Stimulated activated naive CD8-positive, alpha-beta T cell treated with anti-CD3 and anti-CD28 coated beads, Interleukin-15, amount 100 ng/mL, for 72 hours (primary cell): ENCODE measurements around the gene PTPRT.

Experiments
- ATAC-seq: fragments of 150-1000 bp; cut with Tn5 transposase; 2 replicates; pipeline ENCODE4 v1.10.0; 2021; ENCODE audit warnings: mild to moderate bottlenecking, moderate library complexity
- DNase-seq, 2 donors: peaks; one replicate each; pipeline ENCODE4 v3.0.0; 2021 to 2022
- H3K27ac Mint-ChIP-seq, 2 donors: one replicate each; pipeline ENCODE4 v1.8.0; 2022; ENCODE audit warnings: mild to moderate bottlenecking in 2 of 2, mixed read lengths in 2 of 2, moderate library complexity in 2 of 2
- H3K27me3 Mint-ChIP-seq: one replicate; pipeline ENCODE4 v1.8.0; 2022; ENCODE audit warnings: mixed read lengths
- H3K4me1 Mint-ChIP-seq: one replicate; pipeline ENCODE4 v1.8.0; 2022; ENCODE audit warnings: mild to moderate bottlenecking, mixed read lengths
- H3K4me3 Mint-ChIP-seq, 2 donors: one replicate each; pipeline ENCODE4 v1.8.0; 2022; ENCODE audit warnings: mild to moderate bottlenecking in 2 of 2, mixed read lengths in 2 of 2, moderate library complexity in 1 of 2
- H3K9me3 Mint-ChIP-seq, 2 donors: one replicate each; pipeline ENCODE4 v1.8.0; 2022; ENCODE audit warnings: mixed read lengths in 2 of 2

Gene PTPRT

DNA sequence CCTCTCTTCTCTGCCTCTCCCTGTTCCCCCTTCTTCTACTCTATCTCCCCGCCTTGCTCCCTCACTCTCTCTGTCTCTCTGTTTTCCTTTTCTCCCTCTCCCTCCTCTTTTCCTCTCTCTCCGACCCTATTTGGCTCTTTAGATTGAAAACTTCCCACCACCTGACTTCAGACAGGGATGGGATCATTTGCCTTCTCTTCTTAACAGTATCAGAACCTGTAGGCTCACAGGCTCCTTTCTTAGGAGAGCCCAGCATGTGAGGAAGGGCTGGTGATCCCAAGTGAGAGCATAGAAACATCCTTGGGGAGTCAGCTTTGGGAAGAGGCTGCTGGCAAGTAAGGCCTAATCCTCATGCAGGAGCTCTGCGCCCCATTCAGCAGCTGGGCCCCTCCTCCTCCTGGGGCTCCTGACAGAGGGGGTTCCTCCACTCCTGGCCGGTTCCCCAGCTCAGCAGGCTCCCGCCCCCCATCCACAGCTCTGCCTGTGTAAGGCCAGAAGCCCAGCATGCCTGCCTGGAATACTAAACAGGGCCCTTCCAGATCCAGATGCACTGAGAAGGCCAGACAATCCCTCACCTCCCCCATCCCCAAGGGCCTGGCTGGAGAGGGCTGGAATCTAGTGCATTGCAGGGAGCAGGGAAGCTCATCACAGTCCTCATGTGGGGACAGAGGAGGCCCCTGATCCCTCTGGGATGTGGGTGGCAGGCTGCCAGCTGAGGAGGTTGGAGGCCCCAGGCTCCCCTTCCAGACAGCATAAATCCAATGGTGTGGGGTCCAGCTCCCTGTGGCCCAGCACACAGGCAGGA, 93.4 kb downstream of the PTPRT start:
- ATAC-seq: no peak
- Mint-ChIP-seq H3K4me1 (no peaks in the 10 kb centered on the region), H3K27me3 (peaks cover 17% of the 10 kb centered on the region), H3K9me3 (peaks cover 10 to 15% of the 10 kb centered on the region in 2 donors), H3K4me3 (no peak overlapping the region), H3K27ac (no peak overlapping the region)
- DNase-seq: no peak

DNA sequence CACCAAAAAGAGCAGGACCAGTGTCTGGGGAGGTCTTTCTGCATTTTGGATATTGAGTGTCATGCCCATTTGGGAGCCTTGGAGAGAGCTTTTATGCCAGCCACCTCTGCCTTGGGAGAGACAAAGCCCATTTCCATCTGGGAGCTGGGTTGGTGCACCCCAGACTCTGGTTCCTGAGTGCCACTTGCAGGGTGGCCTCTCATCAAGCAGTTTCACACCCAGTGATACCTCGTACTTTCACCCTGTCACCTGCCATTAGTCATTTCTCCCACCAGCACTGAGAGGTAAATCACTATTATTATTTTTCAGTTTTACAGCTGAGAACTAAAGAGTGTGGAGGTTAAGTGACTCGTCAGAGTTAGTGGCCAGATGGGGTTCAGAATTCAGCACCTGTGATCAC, 94.7 kb downstream of the PTPRT start:
- DNase-seq (no peak), ATAC-seq (no peak)
- peaks cover 10 to 15% of the 10 kb centered on the region in 2 donors for H3K9me3 Mint-ChIP-seq
- no peaks in the 10 kb centered on the region for H3K4me1 Mint-ChIP-seq
- peaks cover 17% of the 10 kb centered on the region for H3K27me3 Mint-ChIP-seq
- H3K27ac Mint-ChIP-seq: no peak overlapping the region
- no peak overlapping the region for H3K4me3 Mint-ChIP-seq

DNA sequence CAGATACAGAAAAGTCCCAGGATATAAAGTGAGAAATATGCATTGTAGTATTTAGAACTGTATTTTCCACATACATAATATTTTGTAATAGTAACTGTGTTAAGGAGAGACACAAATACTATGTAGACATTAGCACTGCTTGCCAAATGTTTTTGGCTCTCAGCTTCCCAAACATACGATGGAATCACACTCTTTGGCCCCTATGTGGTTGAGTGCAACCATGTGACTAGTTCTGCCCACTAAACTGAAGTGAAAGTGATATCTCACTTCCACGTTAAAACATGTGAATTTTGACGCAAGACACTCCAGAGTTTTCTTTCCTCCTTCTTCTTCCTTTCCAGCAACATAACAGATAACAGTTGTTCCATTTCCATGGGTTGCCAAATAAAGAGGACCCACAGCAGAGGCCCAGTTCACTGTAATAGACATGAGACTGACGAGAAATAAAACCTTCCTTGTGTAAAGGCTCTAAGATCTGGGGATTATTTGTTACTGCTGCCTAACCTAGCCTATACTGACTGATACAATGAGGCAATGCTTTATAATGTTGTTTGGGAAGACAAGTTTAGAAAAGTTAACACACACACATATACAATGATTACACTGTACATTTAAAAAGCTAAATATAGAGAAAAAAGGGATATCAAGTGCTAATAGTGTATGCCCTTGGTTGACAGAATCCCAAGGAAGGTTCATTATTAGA, 97.2 kb downstream of the PTPRT start:
- Mint-ChIP-seq H3K4me3 (no peak overlapping the region), H3K4me1 (no peaks in the 10 kb centered on the region), H3K27ac (no peak overlapping the region), H3K9me3 (peaks cover 10 to 15% of the 10 kb centered on the region in 2 donors), H3K27me3 (peaks cover 8% of the 10 kb centered on the region)
- ATAC-seq: no peak
- DNase-seq: no peak

DNA sequence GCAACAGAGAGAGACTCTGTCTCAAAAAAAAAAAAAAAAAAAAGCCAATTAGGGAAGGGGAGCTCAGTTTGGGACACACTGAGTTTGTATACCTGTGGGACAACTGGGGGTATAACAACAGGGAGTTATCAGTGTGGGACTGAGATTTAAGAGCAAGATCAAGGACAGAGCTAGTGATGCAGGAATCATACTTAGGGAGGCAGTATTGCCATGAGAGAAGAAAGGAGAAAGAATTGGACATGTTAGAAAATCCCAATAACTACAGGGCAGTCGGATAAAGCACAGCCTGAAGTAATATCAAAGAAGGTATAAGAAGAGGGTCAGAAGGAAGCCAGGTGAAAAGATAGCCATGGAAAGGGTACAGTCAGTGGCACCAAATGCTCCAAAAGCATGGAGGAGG, 121.2 kb downstream of the PTPRT start:
- Mint-ChIP-seq H3K27me3 (no peaks in the 10 kb centered on the region), H3K4me1 (no peaks in the 10 kb centered on the region), H3K4me3 (no peak overlapping the region), H3K27ac (no peak overlapping the region), H3K9me3 (peaks cover 4 to 18% of the 10 kb centered on the region in 2 donors)
- DNase-seq: no peak
- no peak for ATAC-seq

DNA sequence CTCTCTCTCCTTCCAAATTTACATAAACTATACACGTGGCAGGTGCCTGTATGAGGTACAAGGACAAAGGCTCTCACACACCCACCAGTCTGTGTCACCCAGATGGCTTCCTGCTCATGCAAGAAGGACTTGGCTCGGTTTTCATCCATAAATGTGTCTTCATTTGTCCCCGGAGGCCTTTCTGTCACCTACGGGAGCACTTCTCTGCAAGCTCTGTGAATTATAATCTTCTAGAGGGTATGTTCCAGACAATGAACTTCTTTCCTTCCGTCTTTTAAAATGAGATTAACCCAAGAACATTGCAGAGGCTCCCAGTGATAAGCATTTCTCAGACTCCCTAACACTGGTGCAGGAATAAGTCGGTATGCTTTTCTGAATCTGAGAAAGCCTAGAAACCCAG, 123.6 kb downstream of the PTPRT start:
- Mint-ChIP-seq H3K4me3 (no peak overlapping the region), H3K9me3 (peaks cover 4 to 18% of the 10 kb centered on the region in 2 donors), H3K27me3 (no peaks in the 10 kb centered on the region), H3K4me1 (no peaks in the 10 kb centered on the region), H3K27ac (no peak overlapping the region)
- no peak for DNase-seq
- no peak for ATAC-seq

DNA sequence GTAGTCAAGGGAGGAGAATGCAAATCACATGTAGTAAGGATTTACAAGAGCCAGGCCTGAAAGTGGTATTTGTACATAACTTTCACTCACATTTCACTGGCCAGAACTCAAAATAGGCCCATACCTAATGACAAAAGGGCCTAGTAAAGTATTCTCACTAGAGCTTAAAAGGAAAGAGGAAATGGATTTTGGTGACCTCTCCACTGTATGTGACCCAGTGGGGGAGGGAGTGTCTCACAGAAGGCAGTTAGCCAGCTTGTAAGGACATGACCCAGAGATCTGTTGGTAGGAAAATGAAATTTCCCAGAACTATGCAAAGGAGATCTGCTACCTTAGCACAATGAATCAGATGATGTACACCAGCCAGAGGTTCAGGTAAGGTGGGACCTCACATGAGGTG, 124.4 kb downstream of the PTPRT start:
- Mint-ChIP-seq H3K27ac (no peak overlapping the region), H3K4me1 (no peaks in the 10 kb centered on the region), H3K9me3 (peaks cover 4 to 18% of the 10 kb centered on the region in 2 donors), H3K4me3 (no peak overlapping the region), H3K27me3 (no peaks in the 10 kb centered on the region)
- DNase-seq: no peak
- ATAC-seq: no peak

DNA sequence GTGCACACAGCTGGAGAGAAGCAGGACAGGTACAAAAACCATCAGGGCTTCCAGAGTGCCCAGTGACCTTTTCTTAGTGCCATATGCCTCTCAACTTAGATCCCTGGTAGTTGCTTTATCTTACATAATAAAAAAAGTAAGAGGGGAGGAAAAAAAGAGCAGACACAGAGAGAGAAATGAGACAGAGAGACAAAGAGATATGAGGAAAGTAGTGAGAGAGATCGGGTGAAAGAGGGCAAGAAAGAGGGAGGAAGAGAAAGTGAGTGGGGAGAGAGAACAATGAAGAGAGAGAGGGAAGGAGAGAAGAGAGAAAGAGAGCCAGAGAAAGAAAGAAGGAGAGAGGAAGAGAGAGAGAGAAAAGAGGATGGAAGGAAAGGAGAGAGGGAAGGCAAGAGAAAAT, 131.6 kb downstream of the PTPRT start:
- Mint-ChIP-seq H3K9me3 (peaks cover 5 to 10% of the 10 kb centered on the region in 2 donors), H3K4me1 (no peaks in the 10 kb centered on the region), H3K4me3 (no peak overlapping the region), H3K27ac (peak overlapping the region in 1 of 2 donors; percentile 38), H3K27me3 (peaks cover 5% of the 10 kb centered on the region)
- DNase-seq (no peak), ATAC-seq (no peak)

DNA sequence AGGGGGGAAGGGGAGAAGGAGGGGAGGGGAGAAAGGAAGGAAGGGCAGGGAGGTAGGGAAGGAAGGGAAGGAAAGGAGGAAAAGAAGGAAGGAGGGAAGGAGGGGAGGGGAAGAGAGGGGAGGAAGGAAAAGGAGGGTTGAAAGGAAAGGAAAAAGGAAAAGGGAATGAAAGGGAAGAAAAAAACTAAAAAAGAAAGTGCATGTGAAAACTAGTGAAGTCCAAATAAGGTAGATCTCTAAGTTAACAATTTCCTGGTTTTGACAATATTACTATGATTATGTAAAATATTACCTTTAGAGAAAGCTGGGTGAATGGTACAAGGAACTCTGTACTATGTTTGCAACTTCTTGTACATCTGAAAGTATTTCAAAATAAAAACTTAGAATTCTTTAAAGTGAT, 132.4 kb downstream of the PTPRT start:
- no peak overlapping the region for H3K27ac Mint-ChIP-seq
- ATAC-seq (no peak), DNase-seq (no peak)
- peaks cover 12 to 14% of the 10 kb centered on the region in 2 donors for H3K9me3 Mint-ChIP-seq
- H3K27me3 Mint-ChIP-seq: peaks cover 10% of the 10 kb centered on the region
- H3K4me3 Mint-ChIP-seq: no peak overlapping the region
- H3K4me1 Mint-ChIP-seq: no peaks in the 10 kb centered on the region

DNA sequence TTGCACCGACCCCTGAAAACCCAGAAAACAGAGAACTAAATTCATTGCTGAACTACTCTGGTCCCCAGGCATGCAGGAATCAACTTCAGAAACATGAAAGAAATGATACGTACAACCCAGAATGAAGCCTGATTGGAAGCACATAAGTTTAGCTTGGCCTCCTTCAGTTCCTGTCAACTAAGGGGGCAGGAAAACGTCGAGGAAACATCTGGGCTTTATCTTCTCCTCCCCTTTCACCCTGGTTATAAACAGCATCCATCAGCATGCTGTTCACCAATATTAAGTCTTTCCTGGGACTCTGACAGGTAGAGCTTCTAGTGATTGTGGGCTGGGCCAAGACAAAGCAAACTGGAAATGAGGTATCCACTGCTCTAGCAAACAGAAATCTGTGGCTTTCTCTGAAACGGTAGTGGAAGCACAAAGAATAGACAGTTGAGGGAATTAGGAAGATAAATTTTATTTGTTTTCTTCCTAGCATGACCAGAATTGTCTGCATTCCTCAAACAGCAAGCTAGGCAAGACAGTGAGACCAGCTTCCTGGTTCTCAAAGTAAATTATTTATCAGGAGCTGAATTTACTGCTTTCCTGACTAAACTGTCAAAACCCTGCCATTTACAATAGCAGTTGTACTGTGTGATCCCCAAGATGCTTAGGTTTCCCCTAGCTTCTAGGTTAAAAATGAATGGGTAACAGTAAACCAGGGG, 134.4 kb downstream of the PTPRT start:
- no peak for DNase-seq
- Mint-ChIP-seq H3K4me3 (no peak overlapping the region), H3K27ac (no peak overlapping the region), H3K9me3 (peaks cover 12 to 14% of the 10 kb centered on the region in 2 donors), H3K4me1 (no peaks in the 10 kb centered on the region), H3K27me3 (peaks cover 10% of the 10 kb centered on the region)
- ATAC-seq: no peak

DNA sequence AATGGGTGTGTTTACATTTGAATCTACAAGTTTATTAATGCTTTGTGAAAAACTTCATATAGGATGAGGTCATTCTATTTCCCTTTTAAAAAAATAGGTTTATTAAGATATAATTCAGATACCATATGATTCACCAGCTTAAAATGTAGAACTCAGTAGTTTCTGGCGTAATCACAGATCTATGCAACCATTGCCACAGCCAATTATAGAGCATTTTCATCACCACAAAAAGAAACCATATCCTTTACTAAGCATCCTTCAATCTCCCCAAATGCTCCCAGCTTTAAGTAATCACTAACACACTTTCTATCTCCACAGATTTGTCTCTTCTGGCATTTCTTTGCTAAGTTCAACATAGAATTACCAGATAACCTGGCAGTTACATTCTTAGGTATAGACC, 137.2 kb downstream of the PTPRT start:
- Mint-ChIP-seq H3K4me1 (no peaks in the 10 kb centered on the region), H3K27me3 (peaks cover 18% of the 10 kb centered on the region), H3K27ac (no peak overlapping the region), H3K4me3 (no peak overlapping the region), H3K9me3 (peaks cover 10 to 20% of the 10 kb centered on the region in 2 donors)
- no peak for ATAC-seq
- DNase-seq: no peak

DNA sequence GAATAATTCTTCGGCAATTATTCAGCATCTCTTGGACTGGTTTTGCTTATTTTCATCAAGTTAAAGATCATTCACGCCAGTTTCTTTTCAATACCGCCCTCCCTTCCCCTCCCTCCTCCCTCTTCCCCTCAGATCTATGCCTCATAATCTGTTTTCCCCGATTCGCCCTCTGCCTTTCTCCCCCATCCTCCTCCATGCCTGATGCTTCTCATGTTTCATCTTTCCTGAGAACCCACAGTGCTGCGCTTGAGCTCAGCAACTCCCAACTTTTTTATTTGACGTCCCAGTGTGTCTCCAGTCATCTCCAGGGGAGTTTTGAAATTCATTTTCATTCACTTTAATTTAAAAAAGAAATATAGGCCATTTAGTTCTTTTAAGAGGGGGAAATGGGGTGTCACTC, 142.7 kb downstream of the PTPRT start:
- Mint-ChIP-seq H3K27me3 (peaks cover 8% of the 10 kb centered on the region), H3K4me1 (no peaks in the 10 kb centered on the region), H3K4me3 (no peak overlapping the region), H3K27ac (no peak overlapping the region), H3K9me3 (peaks cover 7 to 15% of the 10 kb centered on the region in 2 donors)
- ATAC-seq (no peak), DNase-seq (no peak)

DNA sequence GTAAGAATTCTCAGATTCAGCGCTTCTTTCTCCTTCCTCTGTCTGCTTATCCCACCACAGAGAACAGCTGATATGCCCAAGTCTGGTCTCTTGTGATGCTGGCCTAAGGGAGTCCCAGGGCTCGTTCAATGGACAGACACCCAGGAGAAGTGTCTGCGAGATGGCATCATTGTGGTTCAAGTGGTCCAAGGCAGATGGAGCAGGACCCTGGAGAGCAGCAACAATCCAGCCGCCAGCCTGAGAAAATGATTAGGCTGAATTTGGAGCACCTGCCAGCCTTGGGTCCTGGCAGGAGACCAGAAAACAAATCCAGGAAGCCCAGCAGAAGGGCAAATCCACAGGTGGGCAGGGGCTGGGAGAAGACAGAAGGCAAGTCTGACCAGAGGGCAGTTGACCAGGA, 145.8 kb downstream of the PTPRT start:
- DNase-seq: no peak
- no peak for ATAC-seq
- H3K4me3 Mint-ChIP-seq: no peak overlapping the region
- peaks cover 7 to 15% of the 10 kb centered on the region in 2 donors for H3K9me3 Mint-ChIP-seq
- H3K27ac Mint-ChIP-seq: no peak overlapping the region
- H3K4me1 Mint-ChIP-seq: no peaks in the 10 kb centered on the region
- peaks cover 8% of the 10 kb centered on the region for H3K27me3 Mint-ChIP-seq

DNA sequence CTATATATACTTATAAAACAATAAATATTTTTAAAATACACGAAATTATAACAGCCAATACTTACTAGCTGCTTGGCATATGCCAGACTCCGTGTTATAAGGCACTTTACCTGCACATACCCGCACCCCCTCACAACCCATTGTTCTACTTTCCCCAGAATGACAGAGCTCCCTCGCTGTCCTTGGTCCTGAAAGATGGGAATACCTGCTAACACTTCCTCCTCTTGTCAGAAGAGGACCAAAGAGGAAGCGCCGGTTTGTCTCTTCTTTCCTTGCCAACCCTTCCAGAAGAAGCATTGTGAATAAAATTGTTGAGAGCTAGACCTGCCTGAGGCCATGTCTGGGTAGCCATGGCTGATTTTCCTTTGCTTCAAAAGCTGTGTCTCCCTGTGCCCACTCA, 149.3 kb downstream of the PTPRT start:
- no peak for ATAC-seq
- H3K27me3 Mint-ChIP-seq: no peaks in the 10 kb centered on the region
- peaks cover under 1 to 7% of the 10 kb centered on the region in 2 donors for H3K9me3 Mint-ChIP-seq
- DNase-seq: no peak
- no peaks in the 10 kb centered on the region for H3K4me1 Mint-ChIP-seq
- no peak overlapping the region for H3K27ac Mint-ChIP-seq
- no peak overlapping the region for H3K4me3 Mint-ChIP-seq

DNA sequence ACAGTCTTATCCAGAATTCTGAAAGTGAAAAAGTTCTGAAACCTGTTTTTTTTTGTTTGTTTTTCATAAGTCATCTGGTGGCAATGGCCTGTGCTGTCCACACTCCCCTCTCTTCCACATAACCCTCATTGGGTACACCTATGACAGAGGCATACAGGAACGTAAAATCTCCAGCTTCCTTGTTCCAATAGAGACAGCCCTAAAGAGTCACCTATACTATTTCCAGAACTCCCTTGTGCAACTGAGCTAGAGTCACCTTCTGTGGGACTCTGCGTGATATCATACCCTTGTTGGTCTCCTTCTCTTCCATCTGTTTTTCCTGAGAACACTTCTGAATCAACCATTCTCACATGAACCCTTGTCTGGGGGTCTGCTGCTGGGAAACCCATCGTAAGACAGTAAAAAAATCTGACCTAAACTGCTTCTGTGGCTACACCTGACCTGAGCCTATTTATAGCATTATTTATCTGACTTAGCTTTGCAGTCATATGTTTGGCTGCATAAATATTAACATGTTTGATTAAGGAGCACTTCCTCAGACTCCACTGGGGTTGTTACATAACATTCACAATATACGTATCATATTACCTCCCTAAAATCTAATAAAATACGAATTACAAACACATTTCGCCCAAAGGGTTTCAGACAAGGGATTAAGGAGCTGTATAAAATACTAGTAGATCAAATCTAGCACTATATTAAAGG, 151.9 kb downstream of the PTPRT start:
- ATAC-seq: no peak
- no peak for DNase-seq
- H3K4me1 Mint-ChIP-seq: no peaks in the 10 kb centered on the region
- H3K4me3 Mint-ChIP-seq: no peak overlapping the region
- no peaks in the 10 kb centered on the region for H3K27me3 Mint-ChIP-seq
- peaks cover 0 to 2% of the 10 kb centered on the region in 2 donors for H3K9me3 Mint-ChIP-seq
- no peak overlapping the region for H3K27ac Mint-ChIP-seq

DNA sequence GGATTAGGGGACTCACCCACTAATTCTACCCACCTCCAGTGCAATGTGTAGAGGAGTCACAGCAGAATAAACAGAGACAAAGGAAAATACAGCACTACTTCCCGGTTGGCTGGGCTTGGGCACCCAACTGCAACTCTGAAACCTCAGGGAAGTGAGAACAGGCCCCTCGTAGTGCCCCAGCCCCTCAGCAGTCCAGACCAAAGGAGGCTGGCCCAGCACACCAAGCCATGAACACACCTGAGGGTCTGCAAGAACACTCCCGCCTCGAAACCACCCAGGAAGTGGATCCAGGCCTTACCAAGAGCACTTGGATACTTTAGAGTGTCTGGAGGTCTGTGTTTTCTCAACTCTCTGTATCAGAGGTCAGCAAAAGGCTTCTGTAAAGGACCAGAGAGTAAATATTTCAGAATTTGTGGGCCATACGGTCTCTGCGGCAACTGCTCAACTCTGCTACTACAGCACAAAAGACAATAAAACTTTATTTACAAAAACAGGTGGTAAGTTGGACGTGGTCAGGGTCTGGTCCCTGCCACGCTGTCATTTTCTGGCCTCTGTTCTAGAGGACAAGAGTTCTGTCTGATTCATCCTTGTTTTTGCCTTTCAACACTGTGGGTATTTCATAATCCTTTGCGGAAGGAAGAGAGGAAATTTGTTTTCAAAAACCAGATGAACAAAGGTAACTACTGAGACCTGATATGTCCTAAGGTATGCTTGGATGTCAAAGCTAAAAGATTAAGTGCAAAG, 154.6 kb downstream of the PTPRT start:
- no peak for ATAC-seq

More for the DNA sequence above, 154.6 kb downstream of the PTPRT start:
- H3K4me3 Mint-ChIP-seq: no peak overlapping the region
- no peak for DNase-seq
- H3K27ac Mint-ChIP-seq: no peak overlapping the region
- no peaks in the 10 kb centered on the region for H3K27me3 Mint-ChIP-seq
- no peaks in the 10 kb centered on the region for H3K4me1 Mint-ChIP-seq
- H3K9me3 Mint-ChIP-seq: no peaks in the 10 kb centered on the region
